ENCODE data around the gene SUPT7L. TPM values are rescaled to one million over a fixed set of nuclear protein-coding genes. Genes with fewer than 3 reads are reported as not detected.
"Not testable (repeated sequence)": the region's sequence is repeated elsewhere in the genome, so short reads cannot be mapped to it uniquely, and the experiment has no call there.

SUPT7L gene
- polyA plus RNA-seq, 1 donor (not counting 4 experiments of a cell fraction or from before 2014, with no cell fraction given) = 39.8 TPM

- Histone ChIP-seq H3K9me1 (ENCODE audit: control insufficient read depth, extremely low read depth, insufficient read depth, low read length) (peaks cover 4% of the 10 kb centered on the region), H3K79me2 (ENCODE audit: control insufficient read depth, insufficient read depth, low read length) (no peaks in the 10 kb centered on the region), H3K9me3 (ENCODE audit: control insufficient read depth, low read depth, low read length) (no peaks in the 10 kb centered on the region), H3K4me2 (ENCODE audit: control insufficient read depth, extremely low read depth, insufficient read depth, low read depth, low read length) (no peak overlapping the region), H3K27me3 (ENCODE audit: control insufficient read depth, extremely low read depth, insufficient read depth, low read length) (no peaks in the 10 kb centered on the region), H3K4me3 (ENCODE audit: control insufficient read depth in 2 of 3, extremely low read depth in 1 of 3, insufficient read depth in 2 of 3, low read depth in 1 of 3, low read length in 3 of 3) (no peak overlapping the region), H4K20me1 (ENCODE audit: control insufficient read depth, extremely low read depth, insufficient read depth, low read length) (no peaks in the 10 kb centered on the region), H2AFZ (ENCODE audit: control insufficient read depth, low read length) (no peak overlapping the region), H3K36me3 (ENCODE audit: control insufficient read depth in 2 of 2, extremely low read depth in 1 of 2, insufficient read depth in 2 of 2, low read length in 2 of 2) (peaks cover 3 to 12% of the 10 kb centered on the region in 2 experiments), H3K27ac (ENCODE audit: control insufficient read depth, insufficient read depth, low read length) (peak overlapping the region; percentile 78), H3K9ac (ENCODE audit: control insufficient read depth, extremely low read depth, insufficient read depth, low read length) (no peak overlapping the region), H3K4me1 (ENCODE audit: control insufficient read depth, extremely low read depth, insufficient read depth, low read length) (peaks cover 47% of the 10 kb centered on the region)
- TF ChIP-seq EZH2 (IDR thresholded peaks at IDR 0.05; ENCODE audit: low read length) = no peak
- TF ChIP-seq, protein P1, sequence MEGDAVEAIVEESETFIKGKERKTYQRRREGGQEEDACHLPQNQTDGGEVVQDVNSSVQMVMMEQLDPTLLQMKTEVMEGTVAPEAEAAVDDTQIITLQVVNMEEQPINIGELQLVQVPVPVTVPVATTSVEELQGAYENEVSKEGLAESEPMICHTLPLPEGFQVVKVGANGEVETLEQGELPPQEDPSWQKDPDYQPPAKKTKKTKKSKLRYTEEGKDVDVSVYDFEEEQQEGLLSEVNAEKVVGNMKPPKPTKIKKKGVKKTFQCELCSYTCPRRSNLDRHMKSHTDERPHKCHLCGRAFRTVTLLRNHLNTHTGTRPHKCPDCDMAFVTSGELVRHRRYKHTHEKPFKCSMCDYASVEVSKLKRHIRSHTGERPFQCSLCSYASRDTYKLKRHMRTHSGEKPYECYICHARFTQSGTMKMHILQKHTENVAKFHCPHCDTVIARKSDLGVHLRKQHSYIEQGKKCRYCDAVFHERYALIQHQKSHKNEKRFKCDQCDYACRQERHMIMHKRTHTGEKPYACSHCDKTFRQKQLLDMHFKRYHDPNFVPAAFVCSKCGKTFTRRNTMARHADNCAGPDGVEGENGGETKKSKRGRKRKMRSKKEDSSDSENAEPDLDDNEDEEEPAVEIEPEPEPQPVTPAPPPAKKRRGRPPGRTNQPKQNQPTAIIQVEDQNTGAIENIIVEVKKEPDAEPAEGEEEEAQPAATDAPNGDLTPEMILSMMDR (optimal IDR thresholded peaks at IDR 0.05 in 1 of 3, IDR thresholded peaks at IDR 0.05 in 1 of 3, conservative IDR thresholded peaks at IDR 0.05 in 1 of 3; ENCODE audit: extremely low read depth in 1 of 3, insufficient read depth in 2 of 3, low read length in 3 of 3) = no peak
- no peak for DNase-seq (ENCODE audit: low read depth, low spot score)
- dilution Hi-C loops (cut with MboI; ENCODE audit: extremely low pct_ligation_motif_present, low sequenced_read_pairs) = no loop called here
- peak; percentile 51 for FAIRE-seq
Measured at GRCh38 chr2:27687232-27687631, 23.8 kb upstream of the SUPT7L start.

DNA sequence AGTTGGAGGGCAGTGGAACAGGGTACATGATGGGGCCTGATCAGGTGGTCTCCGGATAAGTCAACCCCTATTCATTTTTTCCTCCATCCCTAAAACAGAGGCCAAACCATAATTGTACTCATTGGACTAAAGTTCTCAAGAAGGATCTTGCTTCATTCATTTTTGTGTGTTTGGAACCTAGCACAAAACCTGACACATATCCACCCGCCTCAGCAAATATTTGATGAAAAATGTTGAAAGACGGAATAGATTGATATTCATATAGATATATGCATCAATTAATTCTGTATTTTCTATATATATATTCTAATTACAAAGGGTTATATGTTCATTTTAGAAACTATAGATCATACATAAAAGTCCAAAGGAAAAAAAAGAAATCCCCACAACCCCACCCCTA, 22.2 kb upstream of the SUPT7L start:
- dilution Hi-C loops (cut with MboI; ENCODE audit: extremely low pct_ligation_motif_present, low sequenced_read_pairs) = no loop called here
- Histone ChIP-seq H3K4me1 (ENCODE audit: control insufficient read depth, extremely low read depth, insufficient read depth, low read length) (peaks cover 62% of the 10 kb centered on the region), H3K36me3 (ENCODE audit: control insufficient read depth in 2 of 2, extremely low read depth in 1 of 2, insufficient read depth in 2 of 2, low read length in 2 of 2) (peaks cover 6 to 12% of the 10 kb centered on the region in 2 experiments), H3K9me1 (ENCODE audit: control insufficient read depth, extremely low read depth, insufficient read depth, low read length) (peaks cover 4% of the 10 kb centered on the region), H3K4me3 (ENCODE audit: control insufficient read depth in 2 of 3, extremely low read depth in 1 of 3, insufficient read depth in 2 of 3, low read depth in 1 of 3, low read length in 3 of 3) (no peak overlapping the region), H3K9ac (ENCODE audit: control insufficient read depth, extremely low read depth, insufficient read depth, low read length) (no peak overlapping the region), H3K4me2 (ENCODE audit: control insufficient read depth, extremely low read depth, insufficient read depth, low read depth, low read length) (no peak overlapping the region), H3K79me2 (ENCODE audit: control insufficient read depth, insufficient read depth, low read length) (no peaks in the 10 kb centered on the region), H4K20me1 (ENCODE audit: control insufficient read depth, extremely low read depth, insufficient read depth, low read length) (no peaks in the 10 kb centered on the region), H3K27me3 (ENCODE audit: control insufficient read depth, extremely low read depth, insufficient read depth, low read length) (no peaks in the 10 kb centered on the region), H3K27ac (ENCODE audit: control insufficient read depth, insufficient read depth, low read length) (no peak overlapping the region), H2AFZ (ENCODE audit: control insufficient read depth, low read length) (no peak overlapping the region), H3K9me3 (ENCODE audit: control insufficient read depth, low read depth, low read length) (no peaks in the 10 kb centered on the region)
- TF ChIP-seq, protein P1 (optimal IDR thresholded peaks at IDR 0.05 in 1 of 3, IDR thresholded peaks at IDR 0.05 in 1 of 3, conservative IDR thresholded peaks at IDR 0.05 in 1 of 3; ENCODE audit: extremely low read depth in 1 of 3, insufficient read depth in 2 of 3, low read length in 3 of 3) = no peak
- TF ChIP-seq EZH2 (IDR thresholded peaks at IDR 0.05; ENCODE audit: low read length) = no peak
- FAIRE-seq (no peak), DNase-seq (ENCODE audit: low read depth, low spot score) (no peak)

DNA sequence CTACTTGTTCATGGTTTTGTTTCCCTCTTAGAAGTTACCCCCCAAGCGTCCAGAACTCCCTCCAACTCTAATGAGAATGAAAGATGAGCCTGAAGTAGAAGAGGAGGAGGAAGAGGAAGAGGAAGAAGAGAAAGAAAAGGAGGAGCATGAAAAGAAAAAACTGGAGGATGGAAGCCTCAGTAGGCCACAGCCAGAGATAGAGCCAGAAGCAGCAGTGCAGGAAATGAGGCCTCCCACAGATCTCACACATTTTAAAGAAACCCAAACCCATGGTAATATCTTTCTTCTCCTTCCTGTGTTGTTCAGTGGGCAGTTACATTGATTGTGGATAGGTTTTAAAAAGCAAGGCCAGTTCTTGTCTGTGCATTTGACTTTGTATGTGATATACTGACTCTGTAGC, 21.6 kb upstream of the SUPT7L start:
- H3K9me3 ChIP-seq (ENCODE audit: control insufficient read depth, low read depth, low read length); FAIRE-seq; H3K9ac ChIP-seq (ENCODE audit: control insufficient read depth, extremely low read depth, insufficient read depth, low read length); H3K27ac ChIP-seq (ENCODE audit: control insufficient read depth, insufficient read depth, low read length); H3K27me3 ChIP-seq (ENCODE audit: control insufficient read depth, extremely low read depth, insufficient read depth, low read length); dilution Hi-C loops (cut with MboI; ENCODE audit: extremely low pct_ligation_motif_present, low sequenced_read_pairs); H3K9me1 ChIP-seq (ENCODE audit: control insufficient read depth, extremely low read depth, insufficient read depth, low read length); DNase-seq (ENCODE audit: low read depth, low spot score); H4K20me1 ChIP-seq (ENCODE audit: control insufficient read depth, extremely low read depth, insufficient read depth, low read length); H3K4me3 ChIP-seq (ENCODE audit: control insufficient read depth in 2 of 3, extremely low read depth in 1 of 3, insufficient read depth in 2 of 3, low read depth in 1 of 3, low read length in 3 of 3); H3K4me2 ChIP-seq (ENCODE audit: control insufficient read depth, extremely low read depth, insufficient read depth, low read depth, low read length); H3K79me2 ChIP-seq (ENCODE audit: control insufficient read depth, insufficient read depth, low read length); H2AFZ ChIP-seq (ENCODE audit: control insufficient read depth, low read length): not testable (repeated sequence)
- Histone ChIP-seq H3K36me3 (ENCODE audit: control insufficient read depth in 2 of 2, extremely low read depth in 1 of 2, insufficient read depth in 2 of 2, low read length in 2 of 2) (peaks cover 6 to 12% of the 10 kb centered on the region in 2 experiments), H3K4me1 (ENCODE audit: control insufficient read depth, extremely low read depth, insufficient read depth, low read length) (peaks cover 62% of the 10 kb centered on the region)

All from keratinocyte (primary cell).